Cardiac fibroblast (primary cell): Measurements from ENCODE around the gene AHRR.

Experiments
- DNase-seq, 2 donors: peaks; one replicate each; pipeline versions ENCODE4 v3.0.0 to v3.0.0-alpha.2; 2010; ENCODE audit warnings: low read depth in 2 of 2
- H3K4me3 ChIP-seq, 2 donors: replicated peaks in 1 of 2; 1 replicate in 1 of 2; 2 replicates in 1 of 2; pipeline ENCODE4 v1.5.1; 2011; ENCODE audit warnings: low read depth in 2 of 2, low read length in 2 of 2, mild to moderate bottlenecking in 2 of 2, moderate library complexity in 1 of 2
- CTCF ChIP-seq: IDR thresholded peaks from one replicate; pipeline ENCODE4 v1.5.1; 2011; ENCODE audit warnings: low read depth, mild to moderate bottlenecking, low read length, inconsistent platforms

Gene AHRR

GRCh38 chr5:355379-355935 is 33.9 kb downstream of the AHRR start:
- H3K4me3 ChIP-seq, result no peak overlapping the region
- no peak for DNase-seq
- no peak for TF ChIP-seq CTCF

GRCh38 chr5:355958-356357 is 34.4 kb downstream of the AHRR start:
- no peak for DNase-seq
- no peak for TF ChIP-seq CTCF
- H3K4me3 ChIP-seq, result no peak overlapping the region

- DNase-seq, result no peak
- no peak overlapping the region for H3K4me3 ChIP-seq
- TF ChIP-seq CTCF, result no peak
Observed at GRCh38 chr5:359301-359897, 37.9 kb downstream of the AHRR start.

GRCh38 chr5:360257-361027 is 38.9 kb downstream of the AHRR start:
- no peak for TF ChIP-seq CTCF
- H3K4me3 ChIP-seq, result no peak overlapping the region
- DNase-seq, result no peak

GRCh38 chr5:362189-362588 is 40.7 kb downstream of the AHRR start:
- TF ChIP-seq CTCF, result no peak
- no peak for DNase-seq
- H3K4me3 ChIP-seq, result no peak overlapping the region

GRCh38 chr5:362978-363765 is 41.7 kb downstream of the AHRR start:
- no peak overlapping the region for H3K4me3 ChIP-seq
- no peak for DNase-seq
- TF ChIP-seq CTCF, result no peak
